Panc1 (cell line): ENCODE results near the gene SLFN11.

Experiments
- POLR2AphosphoS5 ChIP-seq: IDR thresholded peaks from 2 replicates; pipeline ENCODE4 v1.6.1; 2012; ENCODE audit warnings: mild to moderate bottlenecking, low read depth, low read length, moderate library complexity
- TF ChIP-seq, protein P1 (sequence below): fragments of 450-650 bp; IDR thresholded peaks from 2 replicates; pipeline ENCODE4 v1.5.1; 2017; ENCODE audit warnings: mild to moderate bottlenecking

- TF ChIP-seq, protein P1, sequence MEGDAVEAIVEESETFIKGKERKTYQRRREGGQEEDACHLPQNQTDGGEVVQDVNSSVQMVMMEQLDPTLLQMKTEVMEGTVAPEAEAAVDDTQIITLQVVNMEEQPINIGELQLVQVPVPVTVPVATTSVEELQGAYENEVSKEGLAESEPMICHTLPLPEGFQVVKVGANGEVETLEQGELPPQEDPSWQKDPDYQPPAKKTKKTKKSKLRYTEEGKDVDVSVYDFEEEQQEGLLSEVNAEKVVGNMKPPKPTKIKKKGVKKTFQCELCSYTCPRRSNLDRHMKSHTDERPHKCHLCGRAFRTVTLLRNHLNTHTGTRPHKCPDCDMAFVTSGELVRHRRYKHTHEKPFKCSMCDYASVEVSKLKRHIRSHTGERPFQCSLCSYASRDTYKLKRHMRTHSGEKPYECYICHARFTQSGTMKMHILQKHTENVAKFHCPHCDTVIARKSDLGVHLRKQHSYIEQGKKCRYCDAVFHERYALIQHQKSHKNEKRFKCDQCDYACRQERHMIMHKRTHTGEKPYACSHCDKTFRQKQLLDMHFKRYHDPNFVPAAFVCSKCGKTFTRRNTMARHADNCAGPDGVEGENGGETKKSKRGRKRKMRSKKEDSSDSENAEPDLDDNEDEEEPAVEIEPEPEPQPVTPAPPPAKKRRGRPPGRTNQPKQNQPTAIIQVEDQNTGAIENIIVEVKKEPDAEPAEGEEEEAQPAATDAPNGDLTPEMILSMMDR = no peak
- no peak for TF ChIP-seq POLR2AphosphoS5
These were observed 33.1 kb upstream of the SLFN11 start for GRCh38 chr17:35406568-35406967.
